Omental fat pad (tissue), 4 donors: ENCODE results near the gene RAB3IL1. TPM values are rescaled to one million over a fixed set of nuclear protein-coding genes. Genes with fewer than 3 reads are reported as not detected.
A peak's percentile ranks its signal among the peaks of the same experiment; 100 is the strongest.

Experiments used
- ATAC-seq: fragments of 150-250 bp; one replicate; pipeline ENCODE4 v1.9.1; 2016; ENCODE audit warnings: mild to moderate bottlenecking, moderate library complexity; ENCODE audit not compliant: low FRiP score
- DNase-seq: peaks from one replicate; pipeline ENCODE4 v3.0.0-alpha.2; 2019; ENCODE audit warnings: low spot score
- total RNA-seq, 4 donors: library from RNA; depleted of rRNA; stranded (reverse); fragments of >200 nt; gene quantifications; one replicate each; pipeline ENCODE4 v1.1.0, GENCODE V29; 2016
- TF ChIP-seq, protein P1 (sequence below), 3 donors: fragments of 450-650 bp; IDR thresholded peaks; one replicate each; pipeline ENCODE4 v1.5.1; 2016 to 2017; ENCODE audit warnings: antibody characterized with exemption in 3 of 3, mild to moderate bottlenecking in 3 of 3, moderate library complexity in 2 of 3

The RAB3IL1 gene
- total RNA-seq, 4 donors from 2014 or later = 18.5 to 37.8 (median 25.4) TPM

DNA sequence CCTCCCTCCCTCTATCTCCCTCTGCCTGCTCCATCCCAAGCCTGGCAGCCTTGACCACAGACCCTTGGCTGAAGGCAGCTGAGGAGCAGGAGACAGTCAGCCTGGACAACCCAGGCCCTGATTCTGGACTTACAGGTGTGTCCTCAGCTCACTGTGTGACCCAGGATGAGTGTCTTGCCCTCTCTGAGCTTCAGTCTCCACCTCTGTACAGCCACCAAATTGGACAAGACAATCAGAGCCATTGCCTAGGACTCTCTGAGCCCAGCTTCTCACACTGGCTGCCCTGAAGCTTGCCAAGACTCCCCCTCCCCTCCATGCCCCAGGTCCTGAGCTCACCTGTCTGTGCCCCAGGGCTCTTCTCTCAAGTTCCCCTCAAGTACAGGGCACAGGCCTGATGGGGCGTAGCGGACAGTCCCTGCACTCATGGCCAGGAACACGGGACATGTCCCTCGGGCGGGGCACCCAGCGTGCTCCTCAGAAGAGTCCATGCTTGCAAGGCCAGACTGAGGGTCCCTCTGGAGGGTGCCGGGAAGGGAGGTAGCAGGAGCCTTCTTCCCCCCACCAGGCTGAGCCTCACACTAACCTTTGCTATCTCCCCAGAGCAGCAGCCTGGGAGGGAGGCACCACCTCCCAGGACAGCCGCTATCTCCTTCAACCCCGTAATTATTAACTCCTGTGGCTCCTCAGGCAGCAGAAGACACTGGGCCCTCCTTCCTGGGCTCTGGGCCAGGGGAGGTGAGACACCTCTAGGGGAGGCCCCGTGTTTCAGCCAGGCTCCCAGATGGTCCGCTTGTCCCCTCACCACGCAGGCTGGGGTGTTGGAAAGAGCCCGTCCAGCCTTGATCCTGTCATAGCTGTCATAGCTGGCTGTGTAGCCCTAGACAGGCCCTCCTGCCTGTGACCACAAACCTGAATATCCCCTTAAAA is 2.6 kb upstream of the RAB3IL1 start:
- ATAC-seq (no peak), DNase-seq (peak; percentile 21)
- TF ChIP-seq, protein P1, sequence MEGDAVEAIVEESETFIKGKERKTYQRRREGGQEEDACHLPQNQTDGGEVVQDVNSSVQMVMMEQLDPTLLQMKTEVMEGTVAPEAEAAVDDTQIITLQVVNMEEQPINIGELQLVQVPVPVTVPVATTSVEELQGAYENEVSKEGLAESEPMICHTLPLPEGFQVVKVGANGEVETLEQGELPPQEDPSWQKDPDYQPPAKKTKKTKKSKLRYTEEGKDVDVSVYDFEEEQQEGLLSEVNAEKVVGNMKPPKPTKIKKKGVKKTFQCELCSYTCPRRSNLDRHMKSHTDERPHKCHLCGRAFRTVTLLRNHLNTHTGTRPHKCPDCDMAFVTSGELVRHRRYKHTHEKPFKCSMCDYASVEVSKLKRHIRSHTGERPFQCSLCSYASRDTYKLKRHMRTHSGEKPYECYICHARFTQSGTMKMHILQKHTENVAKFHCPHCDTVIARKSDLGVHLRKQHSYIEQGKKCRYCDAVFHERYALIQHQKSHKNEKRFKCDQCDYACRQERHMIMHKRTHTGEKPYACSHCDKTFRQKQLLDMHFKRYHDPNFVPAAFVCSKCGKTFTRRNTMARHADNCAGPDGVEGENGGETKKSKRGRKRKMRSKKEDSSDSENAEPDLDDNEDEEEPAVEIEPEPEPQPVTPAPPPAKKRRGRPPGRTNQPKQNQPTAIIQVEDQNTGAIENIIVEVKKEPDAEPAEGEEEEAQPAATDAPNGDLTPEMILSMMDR (IDR thresholded peaks at IDR 0.05) = no peak

- DNase-seq = no peak
- TF ChIP-seq, protein P1 (IDR thresholded peaks at IDR 0.05) = no peak
Observed at GRCh38 chr11:61918938-61919704, 1.8 kb upstream of the RAB3IL1 start.

GRCh38 chr11:61918251-61918937 is 1.0 kb upstream of the RAB3IL1 start:
- TF ChIP-seq, protein P1 (IDR thresholded peaks at IDR 0.05) = no peak
- no peak for DNase-seq

More at GRCh38 chr11:61918938-61919704, 1.8 kb upstream of the RAB3IL1 start:
- no peak for ATAC-seq

DNA sequence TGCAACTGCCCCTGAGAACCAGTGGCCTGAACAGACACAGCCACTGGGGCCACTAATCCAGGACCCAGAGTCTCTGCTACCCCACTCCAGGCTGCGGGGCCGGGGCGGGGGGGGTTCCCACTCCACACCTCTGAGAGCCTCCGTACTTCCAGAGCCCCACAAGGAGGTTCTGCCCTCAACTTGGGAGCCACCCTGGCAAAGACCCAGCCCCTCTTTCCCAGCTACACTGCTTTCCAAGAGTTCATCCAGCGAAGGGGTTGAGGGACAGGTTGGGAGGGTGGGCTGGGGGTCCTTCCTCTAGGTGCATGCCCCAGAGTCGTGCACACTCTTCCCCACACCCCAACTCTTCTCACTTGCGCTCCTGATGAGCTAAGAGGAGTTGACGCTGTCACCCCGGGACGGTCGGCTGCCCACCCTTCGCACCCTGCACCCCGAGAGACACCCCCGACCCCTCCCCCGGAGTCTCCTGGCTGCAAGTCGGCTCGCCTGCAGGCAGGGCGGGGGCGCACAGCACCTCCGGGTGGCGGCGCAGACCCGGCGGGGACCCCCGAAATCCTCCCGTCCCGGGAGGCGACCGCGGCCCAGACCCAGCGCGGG is 531 bp downstream of the RAB3IL1 start:
- ATAC-seq (peak; percentile 1), DNase-seq (no peak)
- TF ChIP-seq, protein P1 (IDR thresholded peaks at IDR 0.05) = no peak

More at GRCh38 chr11:61918251-61918937, 1.0 kb upstream of the RAB3IL1 start:
- ATAC-seq = no peak

- no peak for ATAC-seq
- TF ChIP-seq, protein P1 (IDR thresholded peaks at IDR 0.05) = no peak
- no peak for DNase-seq
Observed at GRCh38 chr11:61914471-61915171, 2.7 kb downstream of the RAB3IL1 start.
